IMR-90 (cell line): ENCODE data around the gene CFDP1. TPM values are rescaled to one million over a fixed set of nuclear protein-coding genes. Genes with fewer than 3 reads are reported as not detected.

Experiments used
- ATAC-seq: fragments of 200-7000 bp; cut with Tn5 transposase; 2 replicates; pipeline ENCODE4 v1.9.1; 2020; ENCODE audit warnings: low read depth, mild to moderate bottlenecking, moderate library complexity
- BruUV-seq: library from RNA; stranded (reverse); fragments of 400-500 nt; replicated peaks from 2 replicates; lab custom pipeline; 2021; lab: Mats Ljungman, UMichigan
- CTCF ChIA-PET: fragments of 300-600 bp; formaldehyde crosslinking; extraction: SDS; loops from one replicate; lab custom pipeline; 2021; ENCODE audit warnings: antibody characterized with exemption; lab: Yijun Ruan, JAX
- POLR2A ChIA-PET: fragments of 300-600 bp; sonication (Branson Sonifier 250); formaldehyde crosslinking; loops from one replicate; lab custom pipeline; 2022; ENCODE audit warnings: antibody characterized with exemption; ENCODE audit not compliant: unreplicated experiment; lab: Charles Lee
- DNase-seq: peaks from one replicate; pipeline ENCODE4 v3.0.0; 2013
- H2AFZ ChIP-seq: replicated peaks from 2 replicates; pipeline ENCODE3; 2013; ENCODE audit warnings: low read length, mild to moderate bottlenecking; ENCODE audit not compliant: poor library complexity
- H2AK5ac ChIP-seq: 2 replicates; pipeline ENCODE4 v1.6.1; 2013; ENCODE audit warnings: low read depth, low read length, inconsistent platforms
- H2AK9ac ChIP-seq: replicated peaks from 2 replicates; pipeline ENCODE3; 2013; ENCODE audit warnings: mild to moderate bottlenecking, low read depth, low read length, moderate library complexity; ENCODE audit not compliant: poor library complexity
- H2BK120ac ChIP-seq: 2 replicates; pipeline ENCODE4 v1.6.1; 2013; ENCODE audit warnings: low read depth, low read length, inconsistent platforms
- H2BK15ac ChIP-seq: 3 replicates; pipeline ENCODE4 v1.6.1; 2013; ENCODE audit warnings: low read depth, low read length, inconsistent platforms
- H2BK20ac ChIP-seq: 2 replicates; pipeline ENCODE4 v1.6.1; 2013; ENCODE audit warnings: low read depth, mild to moderate bottlenecking, inconsistent platforms, low read length, moderate library complexity
- H2BK5ac ChIP-seq: 2 replicates; pipeline ENCODE4 v1.6.1; 2013; ENCODE audit warnings: mild to moderate bottlenecking, low read depth, low read length, inconsistent platforms; ENCODE audit not compliant: poor library complexity, severe bottlenecking
- H3K14ac ChIP-seq: replicated peaks from 2 replicates; pipeline ENCODE4 v1.6.1; 2013; ENCODE audit warnings: low read depth, low read length, inconsistent platforms
- H3K18ac ChIP-seq: 2 replicates; pipeline ENCODE4 v1.6.1; 2013; ENCODE audit warnings: low read depth, low read length, control low read depth
- H3K23ac ChIP-seq: 2 replicates; pipeline ENCODE4 v1.6.1; 2013; ENCODE audit warnings: low read depth, low read length, inconsistent platforms
- H3K27ac ChIP-seq: 2 replicates; pipeline ENCODE4 v1.5.1; 2013; ENCODE audit warnings: mild to moderate bottlenecking, control low read depth, low read length; ENCODE audit not compliant: insufficient read depth
- H3K27me3 ChIP-seq: 2 replicates; pipeline ENCODE4 v1.6.1; 2013; ENCODE audit warnings: low read length; ENCODE audit not compliant: control insufficient read depth, insufficient read depth
- H3K36me3 ChIP-seq: 2 replicates; pipeline ENCODE4 v1.6.1; 2013; ENCODE audit warnings: low read length, mixed read lengths; ENCODE audit not compliant: control insufficient read depth, insufficient read depth
- H3K4ac ChIP-seq: 2 replicates; pipeline ENCODE4 v1.6.1; 2013; ENCODE audit warnings: low read depth, low read length, inconsistent platforms
- H3K4me1 ChIP-seq: 2 replicates; pipeline ENCODE4 v1.6.1; 2013; ENCODE audit warnings: low read length, mixed read lengths; ENCODE audit not compliant: control insufficient read depth, insufficient read depth
- H3K4me2 ChIP-seq: 2 replicates; pipeline ENCODE4 v1.6.1; 2013; ENCODE audit warnings: low read depth, mild to moderate bottlenecking, control low read depth, low read length, moderate library complexity
- H3K4me3 ChIP-seq: 2 replicates; pipeline ENCODE4 v1.5.1; 2013; ENCODE audit warnings: low read depth, mild to moderate bottlenecking, control low read depth, low read length, moderate library complexity; ENCODE audit not compliant: insufficient read depth
- H3K56ac ChIP-seq: 2 replicates; pipeline ENCODE4 v1.6.1; 2013; ENCODE audit warnings: low read length, inconsistent platforms; ENCODE audit not compliant: insufficient read depth; ENCODE audit errors: extremely low read depth
- H3K79me1 ChIP-seq, 2 experiments: 2 replicates each; pipeline ENCODE4 v1.6.1; 2013; ENCODE audit warnings: low read length in 2 of 2, inconsistent platforms in 1 of 2, low read depth in 1 of 2
- H3K9ac ChIP-seq: 2 replicates; pipeline ENCODE4 v1.6.1; 2013; ENCODE audit warnings: low read depth, low read length, control low read depth
- H3K9me1 ChIP-seq: 2 replicates; pipeline ENCODE4 v1.6.1; 2013; ENCODE audit warnings: low read length, inconsistent platforms; ENCODE audit not compliant: insufficient read depth
- H3K9me3 ChIP-seq: 2 replicates; pipeline ENCODE4 v1.6.1; 2013; ENCODE audit warnings: low read length; ENCODE audit not compliant: control insufficient read depth, insufficient read depth
- H4K20me1 ChIP-seq: 2 replicates; pipeline ENCODE4 v1.6.1; 2013; ENCODE audit warnings: low read length, inconsistent platforms; ENCODE audit not compliant: insufficient read depth
- H4K5ac ChIP-seq: 2 replicates; pipeline ENCODE4 v1.6.1; 2013; ENCODE audit warnings: mild to moderate bottlenecking, low read depth, low read length, control low read depth
- H4K8ac ChIP-seq, 2 experiments: 2 replicates each; pipeline ENCODE4 v1.6.1; 2013; ENCODE audit warnings: low read depth in 2 of 2, low read length in 2 of 2, control low read depth in 1 of 2, inconsistent platforms in 1 of 2
- H4K91ac ChIP-seq: 2 replicates; pipeline ENCODE4 v1.6.1; 2013; ENCODE audit warnings: low read depth, low read length, inconsistent platforms; ENCODE audit not compliant: insufficient read depth
- BHLHE40 ChIP-seq: fragments of 150-350 bp; IDR thresholded peaks from 2 replicates; pipeline ENCODE4 v1.6.1; 2016; ENCODE audit warnings: mild to moderate bottlenecking, low read depth, low read length
- CHD1 ChIP-seq: IDR thresholded peaks from 2 replicates; pipeline ENCODE4 v1.6.1; 2012; ENCODE audit warnings: low read depth, low read length, improper control_type of control experiment
- ELK1 ChIP-seq: fragments of 150-350 bp; IDR thresholded peaks from 2 replicates; pipeline ENCODE4 v1.6.1; 2016; ENCODE audit warnings: low read depth, mild to moderate bottlenecking, low read length, moderate library complexity, borderline replicate concordance
- FOS ChIP-seq: fragments of 150-350 bp; IDR thresholded peaks from 2 replicates; pipeline ENCODE4 v1.6.1; 2016; ENCODE audit warnings: low read depth, low read length
- MAFK ChIP-seq: IDR thresholded peaks from 2 replicates; pipeline ENCODE4 v1.6.1; 2012; ENCODE audit warnings: low read depth, low read length, improper control_type of control experiment
- MAZ ChIP-seq: IDR thresholded peaks from 2 replicates; pipeline ENCODE4 v1.6.1; 2012; ENCODE audit warnings: low read depth, mild to moderate bottlenecking, low read length, improper control_type of control experiment, moderate library complexity, borderline replicate concordance
- NFE2L2 ChIP-seq: fragments of 150-350 bp; IDR thresholded peaks from 2 replicates; pipeline ENCODE4 v1.6.1; 2016; ENCODE audit warnings: low read depth, mild to moderate bottlenecking, low read length
- RAD21 ChIP-seq: IDR thresholded peaks from 2 replicates; pipeline ENCODE4 v1.6.1; 2012; ENCODE audit warnings: low read length, improper control_type of control experiment
- RCOR1 ChIP-seq: IDR thresholded peaks from 2 replicates; pipeline ENCODE4 v1.6.1; 2012; ENCODE audit warnings: mild to moderate bottlenecking, low read length, improper control_type of control experiment; ENCODE audit not compliant: insufficient replicate concordance
- RFX5 ChIP-seq: IDR thresholded peaks from 2 replicates; pipeline ENCODE4 v1.8.0; 2012; ENCODE audit warnings: low read depth, mild to moderate bottlenecking, low read length, moderate library complexity
- SMC3 ChIP-seq: fragments of 150-350 bp; IDR thresholded peaks from 2 replicates; pipeline ENCODE4 v1.6.1; 2016; ENCODE audit warnings: low read depth, mild to moderate bottlenecking, antibody characterized with exemption, low read length, moderate library complexity
- USF2 ChIP-seq: fragments of 150-350 bp; IDR thresholded peaks from 2 replicates; pipeline ENCODE4 v1.6.1; 2017; ENCODE audit warnings: mild to moderate bottlenecking, antibody characterized with exemption, low read length, low read depth
- WGBS, 2 experiments: methylation state at CpG; one replicate each; pipeline versions ENCODE4 v1.1.5 to v1.1.7; 2013; ENCODE audit warnings: missing lambda C conversion rate in 2 of 2; ENCODE audit not compliant: insufficient read length in 1 of 2; ENCODE audit errors: extremely low coverage in 2 of 2; 5-methylcytosine and 5-hydroxymethylcytosine counted together
- dilution Hi-C: fragments of 300-500 bp; cut with HindIII; formaldehyde crosslinking; loops from one replicate; pipeline ENCODE4 v1.14.3; 2018; ENCODE audit warnings: low sequenced_read_pairs; ENCODE audit not compliant: unreplicated experiment
- in situ Hi-C: fragments of 300-500 bp; cut with MboI; formaldehyde crosslinking; loops from 3 replicates; pipeline ENCODE4 v1.14.3; 2019; ENCODE audit warnings: low sequenced_read_pairs, inconsistent platforms, mixed read lengths
- intact Hi-C: fragments of 100-400 bp; cut with micrococcal nuclease; formaldehyde crosslinking; loops from 2 replicates; pipeline ENCODE4 v1.10.0; 2022
- polyA plus RNA-seq, 3 experiments: library from polyadenylated mRNA; depleted of rRNA; stranded (reverse); fragments of >200 nt; gene quantifications; 2 replicates each; pipeline ENCODE4 v1.2.3, GENCODE V29; 2012; ENCODE audit warnings: low replicate concordance in 1 of 3
- total RNA-seq: library from RNA; depleted of rRNA; stranded (reverse); fragments of >200 nt; gene quantifications from 2 replicates; pipeline ENCODE4 v1.2.3, GENCODE V29; 2012
- TF ChIP-seq, protein P1 (sequence below): conservative IDR thresholded peaks from 2 replicates; pipeline ENCODE4 v1.5.1; 2012; ENCODE audit warnings: mild to moderate bottlenecking, low read depth, low read length, improper control_type of control experiment

CFDP1 gene
- total and polyA plus RNA-seq, 2 of the 4 experiments (the other 2 are of a cell fraction) = 15.6 to 38.7 TPM

DNA sequence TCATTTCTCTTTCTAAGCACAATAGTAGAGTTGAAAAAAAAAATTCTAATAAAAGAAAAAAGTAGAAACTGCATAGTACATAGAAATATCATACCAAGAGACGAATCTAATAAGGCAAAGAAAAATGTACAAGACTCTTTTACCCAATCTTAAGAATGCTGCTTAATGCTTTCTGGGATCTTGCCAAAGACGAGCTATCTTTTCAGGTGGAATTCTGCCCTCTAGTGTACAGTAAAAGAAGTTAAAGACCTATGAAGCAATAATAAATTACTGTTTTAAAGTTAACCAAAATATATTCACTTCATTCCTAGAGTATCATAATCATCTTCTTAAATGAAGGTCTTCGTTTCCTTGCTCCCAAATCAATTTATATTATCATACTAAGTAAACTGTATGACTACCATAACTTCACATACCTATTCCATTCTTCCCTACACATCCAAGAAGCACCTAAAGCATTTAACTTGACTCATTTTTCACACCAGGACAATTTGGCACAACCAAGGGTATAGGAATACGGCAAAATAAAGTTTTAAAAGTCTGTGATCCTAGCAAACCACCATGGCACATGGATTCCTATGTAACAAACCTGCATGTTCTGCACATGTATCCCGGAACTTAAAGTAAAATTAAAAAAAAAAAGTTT is 47.7 kb downstream of the CFDP1 start (continued):
- no peak for TF ChIP-seq NFE2L2

DNA sequence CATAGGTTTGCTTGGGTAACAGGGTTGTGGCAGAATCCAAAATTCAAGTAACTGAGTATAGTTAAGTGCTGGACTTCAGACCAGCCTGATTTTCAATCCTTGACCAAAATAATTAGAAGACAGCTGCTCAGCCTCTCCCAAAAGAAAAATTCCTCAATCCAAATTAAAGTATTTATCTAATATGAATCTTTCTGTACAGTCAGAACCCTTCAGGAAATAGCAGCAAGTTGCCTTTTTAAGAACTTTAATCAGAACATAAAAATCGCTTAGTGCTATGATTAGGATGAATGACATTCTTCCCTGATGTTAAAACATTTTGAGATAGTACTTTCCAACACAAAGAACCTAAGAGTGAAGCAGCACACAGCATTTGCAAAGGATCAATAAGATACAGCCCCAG is 50.2 kb downstream of the CFDP1 start:
- Histone ChIP-seq H3K4ac (no peak overlapping the region), H3K4me3 (no peak overlapping the region), H2AK5ac (no peak overlapping the region), H3K9me3 (no peaks in the 10 kb centered on the region), H3K18ac (no peak overlapping the region), H2BK5ac (peak overlapping the region; percentile 32), H2BK20ac (no peak overlapping the region), H3K4me2 (no peak overlapping the region), H3K23ac (no peak overlapping the region), H2AK9ac (no peak overlapping the region), H3K9me1 (peaks cover 12% of the 10 kb centered on the region; the same call in 1 of the 2 replicates), H3K14ac (no peak overlapping the region), H2AFZ (no peak overlapping the region), H2BK120ac (no peak overlapping the region), H4K91ac (no peak overlapping the region; the same call in 1 of the 2 replicates), H2BK15ac (no peak overlapping the region), H3K79me1 (peaks cover 17 to 39% of the 10 kb centered on the region in 2 experiments; a peak in 3 of 4 replicates), H4K5ac (no peak overlapping the region), H3K56ac (no peak overlapping the region), H4K20me1 (no peaks in the 10 kb centered on the region), H3K27ac (no peak overlapping the region), H4K8ac (no peak overlapping the region; a peak in 1 of 4 replicates), H3K4me1 (peaks cover 19% of the 10 kb centered on the region), H3K27me3 (no peaks in the 10 kb centered on the region), H3K9ac (no peak overlapping the region), H3K36me3 (no peaks in the 10 kb centered on the region)
- ChIA-PET POLR2A (no interaction called here), CTCF (no interaction called here)
- dilution Hi-C loops (no loop called here), in situ Hi-C loops (no loop called here), intact Hi-C loops (loop anchor here (5.0 kb wide), 1 partner anchor 131 kb away; the partner anchor contains the start of gene BCAR1)
- ATAC-seq (no peak), DNase-seq (no peak)
- BruUV-seq = no TSS peak
- 100% methylated on average over 1 of the region's 1 CpG; no CpG with 5 or more reads in 1 of the 2 experiments for WGBS, 2 experiments
- TF ChIP-seq MAFK (no peak), RFX5 (no peak), RAD21 (no peak), FOS (no peak), BHLHE40 (no peak), ELK1 (no peak), NFE2L2 (no peak), USF2 (no peak), MAZ (no peak), SMC3 (no peak), CHD1 (no peak), RCOR1 (no peak)
- TF ChIP-seq, protein P1, sequence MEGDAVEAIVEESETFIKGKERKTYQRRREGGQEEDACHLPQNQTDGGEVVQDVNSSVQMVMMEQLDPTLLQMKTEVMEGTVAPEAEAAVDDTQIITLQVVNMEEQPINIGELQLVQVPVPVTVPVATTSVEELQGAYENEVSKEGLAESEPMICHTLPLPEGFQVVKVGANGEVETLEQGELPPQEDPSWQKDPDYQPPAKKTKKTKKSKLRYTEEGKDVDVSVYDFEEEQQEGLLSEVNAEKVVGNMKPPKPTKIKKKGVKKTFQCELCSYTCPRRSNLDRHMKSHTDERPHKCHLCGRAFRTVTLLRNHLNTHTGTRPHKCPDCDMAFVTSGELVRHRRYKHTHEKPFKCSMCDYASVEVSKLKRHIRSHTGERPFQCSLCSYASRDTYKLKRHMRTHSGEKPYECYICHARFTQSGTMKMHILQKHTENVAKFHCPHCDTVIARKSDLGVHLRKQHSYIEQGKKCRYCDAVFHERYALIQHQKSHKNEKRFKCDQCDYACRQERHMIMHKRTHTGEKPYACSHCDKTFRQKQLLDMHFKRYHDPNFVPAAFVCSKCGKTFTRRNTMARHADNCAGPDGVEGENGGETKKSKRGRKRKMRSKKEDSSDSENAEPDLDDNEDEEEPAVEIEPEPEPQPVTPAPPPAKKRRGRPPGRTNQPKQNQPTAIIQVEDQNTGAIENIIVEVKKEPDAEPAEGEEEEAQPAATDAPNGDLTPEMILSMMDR = no peak
